Measurements from ENCODE around the gene PPFIBP2.
A peak's percentile ranks its signal among the peaks of the same experiment; 100 is the strongest.

Gene PPFIBP2

GRCh38 chr11:7513234-7514098, at the start of gene PPFIBP2:
PPFIBP2 (plus strand) TSS chr11:7513999; CDS start chr11:7549476, 35,477 bp downstream.
- DNase-seq = peak; percentile 89

GRCh38 chr11:7467652-7468051, 46.1 kb upstream of the PPFIBP2 start:
- DNase-seq = no peak

- DNase-seq = no peak
These were observed 44.4 kb upstream of the PPFIBP2 start for GRCh38 chr11:7469351-7469865.

- no peak for DNase-seq
These were observed 42.7 kb upstream of the PPFIBP2 start for GRCh38 chr11:7471071-7471470.

- no peak for DNase-seq
These were observed 40.1 kb upstream of the PPFIBP2 start for GRCh38 chr11:7473717-7474116.

GRCh38 chr11:7480113-7480512, 33.7 kb upstream of the PPFIBP2 start:
- DNase-seq = no peak

GRCh38 chr11:7484131-7484530, 29.7 kb upstream of the PPFIBP2 start:
- no peak for DNase-seq

GRCh38 chr11:7484645-7485044, 29.2 kb upstream of the PPFIBP2 start:
- no peak for DNase-seq

GRCh38 chr11:7485186-7486097, 28.4 kb upstream of the PPFIBP2 start, which contains the start of gene OLFML1:
OLFML1 (plus strand) TSS chr11:7485506; CDS start chr11:7485876, 370 bp downstream.
- DNase-seq = no peak

- DNase-seq = no peak
These were observed 27.6 kb upstream of the PPFIBP2 start for GRCh38 chr11:7486098-7486780.

GRCh38 chr11:7486781-7487140, 27.0 kb upstream of the PPFIBP2 start:
- DNase-seq = no peak

- no peak for DNase-seq
These were observed 26.4 kb upstream of the PPFIBP2 start for GRCh38 chr11:7487360-7487759.

GRCh38 chr11:7488681-7489080, 25.1 kb upstream of the PPFIBP2 start:
- no peak for DNase-seq

GRCh38 chr11:7489376-7489775, 24.4 kb upstream of the PPFIBP2 start:
- no peak for DNase-seq

GRCh38 chr11:7490054-7490453, 23.7 kb upstream of the PPFIBP2 start:
- no peak for DNase-seq

- no peak for DNase-seq
These were observed 23.3 kb upstream of the PPFIBP2 start for GRCh38 chr11:7490535-7490934.

GRCh38 chr11:7492253-7492652, 21.5 kb upstream of the PPFIBP2 start:
- no peak for DNase-seq

- no peak for DNase-seq
These were observed 20.1 kb upstream of the PPFIBP2 start for GRCh38 chr11:7493670-7494069.

GRCh38 chr11:7494086-7494745, 19.6 kb upstream of the PPFIBP2 start:
- DNase-seq = no peak

- no peak for DNase-seq
These were observed 17.8 kb upstream of the PPFIBP2 start for GRCh38 chr11:7495882-7496551.

GRCh38 chr11:7498193-7498592, 15.6 kb upstream of the PPFIBP2 start:
- no peak for DNase-seq

- DNase-seq = no peak
These were observed 14.7 kb upstream of the PPFIBP2 start for GRCh38 chr11:7499081-7499480.

All from CD4-positive, alpha-beta T cell treated with Interleukin-17A for 4 hours (primary cell).